Activated T-helper 1 cell treated with anti-CD3 and anti-CD28 coated beads, Interleukin-2, amount 50 U/mL, for 16 hours (primary cell): Measurements from ENCODE around the gene GIMD1.

ENCODE experiments used
- DNase-seq, 2 donors: peaks; one replicate each; pipeline ENCODE4 v3.0.0-alpha.2; 2020; ENCODE audit warnings: low read depth in 1 of 2, low spot score in 1 of 2

Gene GIMD1

DNA sequence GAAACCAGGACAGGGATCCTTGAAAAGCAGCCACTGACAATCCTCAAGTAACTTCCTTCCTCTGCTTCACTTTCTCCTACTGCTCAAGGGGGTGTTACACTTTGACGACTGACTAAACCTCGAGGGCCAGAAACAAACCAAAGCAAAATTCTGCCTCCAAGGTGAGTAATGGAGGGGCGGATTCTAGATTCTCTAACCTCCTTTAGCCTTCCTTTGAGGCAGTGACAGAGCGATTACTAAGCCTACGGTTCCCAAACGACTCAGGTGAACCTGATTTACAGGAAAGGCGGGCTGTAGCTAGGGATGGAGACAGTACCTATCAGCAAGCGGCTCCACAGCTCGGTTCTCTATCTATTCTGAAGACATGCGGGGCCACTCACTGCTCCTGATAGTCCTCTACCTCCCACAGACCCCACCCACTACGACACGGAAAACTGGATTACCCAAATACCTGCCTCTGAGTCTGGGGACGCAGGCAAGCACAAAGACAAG lies 53.1 kb downstream of the GIMD1 start:
- DNase-seq = no peak

DNA sequence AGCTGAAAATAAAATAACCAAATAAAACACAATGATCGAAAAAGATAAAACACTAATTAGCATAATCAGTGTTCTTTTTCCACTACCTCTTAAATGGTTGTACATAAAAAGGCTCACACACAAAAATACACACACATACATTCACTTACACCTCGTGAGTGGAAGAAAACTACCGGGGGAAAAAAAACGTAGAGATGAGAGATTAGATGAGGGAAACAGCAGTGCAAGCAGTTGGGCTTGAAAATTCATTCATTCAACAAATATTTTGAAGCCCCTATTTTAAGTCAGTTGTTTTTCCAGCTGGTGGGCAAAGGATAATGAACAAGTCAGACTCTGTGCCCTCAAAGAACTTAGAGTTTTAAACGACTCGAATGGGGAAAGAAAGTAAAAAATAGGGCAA lies 53.6 kb downstream of the GIMD1 start:
- DNase-seq = no peak

DNA sequence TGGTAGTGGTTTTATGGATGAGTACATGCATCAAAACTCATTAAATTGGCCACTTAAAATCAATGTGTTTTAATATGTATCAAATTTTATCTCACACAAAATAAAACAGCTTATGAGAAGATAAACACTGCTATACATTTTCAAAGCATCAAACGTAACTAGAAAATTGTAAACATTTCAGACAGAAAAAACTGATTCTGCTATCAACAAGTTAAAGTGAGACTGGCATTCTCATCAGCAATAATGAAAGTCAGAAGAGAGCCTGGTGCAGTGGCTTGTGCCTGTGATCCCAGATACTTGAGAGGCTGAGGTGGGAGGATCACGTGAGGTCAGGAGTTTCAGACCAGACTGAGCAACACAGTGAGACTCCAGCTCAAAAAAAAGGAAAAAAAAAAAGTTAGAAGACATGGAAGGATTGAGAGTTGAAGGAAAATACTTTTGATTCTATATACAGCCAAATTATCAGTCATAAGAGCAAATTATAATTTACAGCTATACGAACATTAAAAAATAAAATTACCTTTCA lies 55.5 kb downstream of the GIMD1 start:
- no peak for DNase-seq

DNA sequence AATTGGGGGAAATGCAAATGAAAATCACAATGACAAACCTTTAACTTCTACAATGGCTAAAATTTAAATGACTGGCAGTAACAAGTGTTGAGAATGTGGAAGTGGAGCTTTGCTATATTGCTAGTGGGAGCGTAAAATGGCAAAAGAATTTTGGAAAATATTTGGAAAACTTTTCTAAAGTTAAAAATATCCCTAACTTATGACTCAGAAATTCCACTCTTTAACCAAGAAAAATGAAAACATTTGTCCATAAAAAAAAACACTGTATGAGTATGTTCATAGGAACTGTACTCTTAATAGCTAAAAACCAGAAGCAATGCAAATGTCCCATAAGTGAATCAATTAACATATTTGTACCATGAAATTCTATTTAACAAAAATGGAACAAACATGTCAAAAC lies 56.2 kb downstream of the GIMD1 start:
- no peak for DNase-seq
